IMR-90 (cell line): Measurements from ENCODE around the gene SLC22A4. TPM values are rescaled to one million over a fixed set of nuclear protein-coding genes. Genes with fewer than 3 reads are reported as not detected.

Source experiments
- ATAC-seq: fragments of 200-7000 bp; cut with Tn5 transposase; 2 replicates; pipeline ENCODE4 v1.9.1; 2020; ENCODE audit warnings: low read depth, mild to moderate bottlenecking, moderate library complexity
- BruUV-seq: library from RNA; stranded (reverse); fragments of 400-500 nt; replicated peaks from 2 replicates; lab custom pipeline; 2021; lab: Mats Ljungman, UMichigan
- CTCF ChIA-PET: fragments of 300-600 bp; formaldehyde crosslinking; extraction: SDS; loops from one replicate; lab custom pipeline; 2021; ENCODE audit warnings: antibody characterized with exemption; lab: Yijun Ruan, JAX
- POLR2A ChIA-PET: fragments of 300-600 bp; sonication (Branson Sonifier 250); formaldehyde crosslinking; loops from one replicate; lab custom pipeline; 2022; ENCODE audit warnings: antibody characterized with exemption; ENCODE audit not compliant: unreplicated experiment; lab: Charles Lee
- DNase-seq: peaks from one replicate; pipeline ENCODE4 v3.0.0; 2013
- H2AFZ ChIP-seq: replicated peaks from 2 replicates; pipeline ENCODE3; 2013; ENCODE audit warnings: low read length, mild to moderate bottlenecking; ENCODE audit not compliant: poor library complexity
- H2AK5ac ChIP-seq: 2 replicates; pipeline ENCODE4 v1.6.1; 2013; ENCODE audit warnings: low read depth, low read length, inconsistent platforms
- H2AK9ac ChIP-seq: replicated peaks from 2 replicates; pipeline ENCODE3; 2013; ENCODE audit warnings: mild to moderate bottlenecking, low read depth, low read length, moderate library complexity; ENCODE audit not compliant: poor library complexity
- H2BK120ac ChIP-seq: 2 replicates; pipeline ENCODE4 v1.6.1; 2013; ENCODE audit warnings: low read depth, low read length, inconsistent platforms
- H2BK15ac ChIP-seq: 3 replicates; pipeline ENCODE4 v1.6.1; 2013; ENCODE audit warnings: low read depth, low read length, inconsistent platforms
- H2BK20ac ChIP-seq: 2 replicates; pipeline ENCODE4 v1.6.1; 2013; ENCODE audit warnings: low read depth, mild to moderate bottlenecking, inconsistent platforms, low read length, moderate library complexity
- H2BK5ac ChIP-seq: 2 replicates; pipeline ENCODE4 v1.6.1; 2013; ENCODE audit warnings: mild to moderate bottlenecking, low read depth, low read length, inconsistent platforms; ENCODE audit not compliant: poor library complexity, severe bottlenecking
- H3K14ac ChIP-seq: replicated peaks from 2 replicates; pipeline ENCODE4 v1.6.1; 2013; ENCODE audit warnings: low read depth, low read length, inconsistent platforms
- H3K18ac ChIP-seq: 2 replicates; pipeline ENCODE4 v1.6.1; 2013; ENCODE audit warnings: low read depth, low read length, control low read depth
- H3K23ac ChIP-seq: 2 replicates; pipeline ENCODE4 v1.6.1; 2013; ENCODE audit warnings: low read depth, low read length, inconsistent platforms
- H3K27ac ChIP-seq: 2 replicates; pipeline ENCODE4 v1.5.1; 2013; ENCODE audit warnings: mild to moderate bottlenecking, control low read depth, low read length; ENCODE audit not compliant: insufficient read depth
- H3K27me3 ChIP-seq: 2 replicates; pipeline ENCODE4 v1.6.1; 2013; ENCODE audit warnings: low read length; ENCODE audit not compliant: control insufficient read depth, insufficient read depth
- H3K36me3 ChIP-seq: 2 replicates; pipeline ENCODE4 v1.6.1; 2013; ENCODE audit warnings: low read length, mixed read lengths; ENCODE audit not compliant: control insufficient read depth, insufficient read depth
- H3K4ac ChIP-seq: 2 replicates; pipeline ENCODE4 v1.6.1; 2013; ENCODE audit warnings: low read depth, low read length, inconsistent platforms
- H3K4me1 ChIP-seq: 2 replicates; pipeline ENCODE4 v1.6.1; 2013; ENCODE audit warnings: low read length, mixed read lengths; ENCODE audit not compliant: control insufficient read depth, insufficient read depth
- H3K4me2 ChIP-seq: 2 replicates; pipeline ENCODE4 v1.6.1; 2013; ENCODE audit warnings: low read depth, mild to moderate bottlenecking, control low read depth, low read length, moderate library complexity
- H3K4me3 ChIP-seq: 2 replicates; pipeline ENCODE4 v1.5.1; 2013; ENCODE audit warnings: low read depth, mild to moderate bottlenecking, control low read depth, low read length, moderate library complexity; ENCODE audit not compliant: insufficient read depth
- H3K56ac ChIP-seq: 2 replicates; pipeline ENCODE4 v1.6.1; 2013; ENCODE audit warnings: low read length, inconsistent platforms; ENCODE audit not compliant: insufficient read depth; ENCODE audit errors: extremely low read depth
- H3K79me1 ChIP-seq, 2 experiments: 2 replicates each; pipeline ENCODE4 v1.6.1; 2013; ENCODE audit warnings: low read length in 2 of 2, inconsistent platforms in 1 of 2, low read depth in 1 of 2
- H3K9ac ChIP-seq: 2 replicates; pipeline ENCODE4 v1.6.1; 2013; ENCODE audit warnings: low read depth, low read length, control low read depth
- H3K9me1 ChIP-seq: 2 replicates; pipeline ENCODE4 v1.6.1; 2013; ENCODE audit warnings: low read length, inconsistent platforms; ENCODE audit not compliant: insufficient read depth
- H3K9me3 ChIP-seq: 2 replicates; pipeline ENCODE4 v1.6.1; 2013; ENCODE audit warnings: low read length; ENCODE audit not compliant: control insufficient read depth, insufficient read depth
- H4K20me1 ChIP-seq: 2 replicates; pipeline ENCODE4 v1.6.1; 2013; ENCODE audit warnings: low read length, inconsistent platforms; ENCODE audit not compliant: insufficient read depth
- H4K5ac ChIP-seq: 2 replicates; pipeline ENCODE4 v1.6.1; 2013; ENCODE audit warnings: mild to moderate bottlenecking, low read depth, low read length, control low read depth
- H4K8ac ChIP-seq, 2 experiments: 2 replicates each; pipeline ENCODE4 v1.6.1; 2013; ENCODE audit warnings: low read depth in 2 of 2, low read length in 2 of 2, control low read depth in 1 of 2, inconsistent platforms in 1 of 2
- H4K91ac ChIP-seq: 2 replicates; pipeline ENCODE4 v1.6.1; 2013; ENCODE audit warnings: low read depth, low read length, inconsistent platforms; ENCODE audit not compliant: insufficient read depth
- CEBPB ChIP-seq: IDR thresholded peaks from 2 replicates; pipeline ENCODE4 v1.6.1; 2012; ENCODE audit warnings: low read depth, low read length, improper control_type of control experiment
- CTCF ChIP-seq: conservative IDR thresholded peaks from 2 replicates; pipeline ENCODE4 v1.5.1; 2012; ENCODE audit warnings: mild to moderate bottlenecking, low read depth, low read length, improper control_type of control experiment
- MAFK ChIP-seq: IDR thresholded peaks from 2 replicates; pipeline ENCODE4 v1.6.1; 2012; ENCODE audit warnings: low read depth, low read length, improper control_type of control experiment
- WGBS, 2 experiments: methylation state at CpG; one replicate each; pipeline versions ENCODE4 v1.1.5 to v1.1.7; 2013; ENCODE audit warnings: missing lambda C conversion rate in 2 of 2; ENCODE audit not compliant: insufficient read length in 1 of 2; ENCODE audit errors: extremely low coverage in 2 of 2; 5-methylcytosine and 5-hydroxymethylcytosine counted together
- dilution Hi-C: fragments of 300-500 bp; cut with HindIII; formaldehyde crosslinking; loops from one replicate; pipeline ENCODE4 v1.14.3; 2018; ENCODE audit warnings: low sequenced_read_pairs; ENCODE audit not compliant: unreplicated experiment
- in situ Hi-C: fragments of 300-500 bp; cut with MboI; formaldehyde crosslinking; loops from 3 replicates; pipeline ENCODE4 v1.14.3; 2019; ENCODE audit warnings: low sequenced_read_pairs, inconsistent platforms, mixed read lengths
- intact Hi-C: fragments of 100-400 bp; cut with micrococcal nuclease; formaldehyde crosslinking; loops from 2 replicates; pipeline ENCODE4 v1.10.0; 2022
- polyA plus RNA-seq, 3 experiments: library from polyadenylated mRNA; depleted of rRNA; stranded (reverse); fragments of >200 nt; gene quantifications; 2 replicates each; pipeline ENCODE4 v1.2.3, GENCODE V29; 2012; ENCODE audit warnings: low replicate concordance in 1 of 3
- total RNA-seq: library from RNA; depleted of rRNA; stranded (reverse); fragments of >200 nt; gene quantifications from 2 replicates; pipeline ENCODE4 v1.2.3, GENCODE V29; 2012

SLC22A4 gene
- total and polyA plus RNA-seq, 2 of the 4 experiments (the other 2 are of a cell fraction): 2.6 to 3.2 TPM

- no peak overlapping the region for H3K18ac ChIP-seq
- TF ChIP-seq CTCF (no peak), CEBPB (peak; percentile 95), MAFK (no peak)
- no peak overlapping the region; the same call in 2 of the 3 replicates for H2BK15ac ChIP-seq
- dilution Hi-C loops: no loop called here
- no peaks in the 10 kb centered on the region for H4K20me1 ChIP-seq
- intact Hi-C loops: no loop called here
- no peak overlapping the region for H3K9ac ChIP-seq
- DNase-seq (peak; percentile 66), ATAC-seq (no peak)
- H2AK5ac ChIP-seq: peak overlapping the region; percentile 45
- peak overlapping the region; percentile 37 for H2AFZ ChIP-seq
- H4K5ac ChIP-seq: no peak overlapping the region
- peak overlapping the region; percentile 44; the same call in 1 of the 2 replicates for H3K4me2 ChIP-seq
- H3K79me1 ChIP-seq: peaks cover 43 to 56% of the 10 kb centered on the region in 2 experiments
- no peaks in the 10 kb centered on the region for H3K9me3 ChIP-seq
- no peaks in the 10 kb centered on the region for H3K27me3 ChIP-seq
- POLR2A ChIA-PET: no interaction called here
- peaks cover 22% of the 10 kb centered on the region; the same call in 1 of the 2 replicates for H3K9me1 ChIP-seq
- no peak overlapping the region for H4K91ac ChIP-seq
- H3K27ac ChIP-seq: no peak overlapping the region
- H4K8ac ChIP-seq: 0 out of 4 replicates have a peak overlapping the region, but pooled peaks of 1 of the 2 experiments have one; percentile 5
- H3K14ac ChIP-seq: peak overlapping the region; percentile 65
- in situ Hi-C loops: no loop called here
- CTCF ChIA-PET: no interaction called here
- H2BK5ac ChIP-seq: no peak overlapping the region
- H3K4ac ChIP-seq: no peak overlapping the region
- H2AK9ac ChIP-seq: no peak overlapping the region
- WGBS, 2 experiments: 8% methylated on average over 2 of the region's 6 CpGs; no CpG with 5 or more reads in 1 of the 2 experiments
- no peak overlapping the region for H3K56ac ChIP-seq
- H3K36me3 ChIP-seq: no peaks in the 10 kb centered on the region
- BruUV-seq: no TSS peak
- peak overlapping the region; percentile 25; the same call in 1 of the 2 replicates for H3K23ac ChIP-seq
- H3K4me1 ChIP-seq: peaks cover 9% of the 10 kb centered on the region
- no peak overlapping the region for H3K4me3 ChIP-seq
- H2BK20ac ChIP-seq: no peak overlapping the region
- no peak overlapping the region for H2BK120ac ChIP-seq
Observed at GRCh38 chr5:132298298-132299212, 4.4 kb downstream of the SLC22A4 start.
